Liver (tissue), 9 donors: Measurements from ENCODE around the gene MYOZ1. TPM values are rescaled to one million over a fixed set of nuclear protein-coding genes. Genes with fewer than 3 reads are reported as not detected.
A peak's percentile ranks its signal among the peaks of the same experiment; 100 is the strongest.
"Not testable (repeated sequence)": the region's sequence is repeated elsewhere in the genome, so short reads cannot be mapped to it uniquely, and the experiment has no call there.

ENCODE experiments used
- DNase-seq: peaks from one replicate; pipeline ENCODE4 v3.0.0-alpha.2; 2017; ENCODE audit warnings: low spot score
- H3K27ac ChIP-seq, 2 donors: one replicate each; pipeline ENCODE4 v1.7.0; 2013; ENCODE audit warnings: inconsistent platforms in 2 of 2, low read length in 2 of 2, control low read depth in 1 of 2, low read depth in 1 of 2, mild to moderate bottlenecking in 1 of 2
- H3K27me3 ChIP-seq, 4 donors: one replicate each; pipeline versions ENCODE4 v1.6.1 to v1.7.0; 2013; ENCODE audit warnings: low read length in 3 of 4, inconsistent platforms in 1 of 4, mild to moderate bottlenecking in 1 of 4, moderate library complexity in 1 of 4; ENCODE audit not compliant: control insufficient read depth in 4 of 4, insufficient read depth in 4 of 4
- H3K36me3 ChIP-seq, 4 donors: one replicate each; pipeline versions ENCODE4 v1.6.1 to v1.7.0; 2013; ENCODE audit warnings: low read length in 3 of 4, mild to moderate bottlenecking in 3 of 4, low read depth in 1 of 4, moderate library complexity in 1 of 4; ENCODE audit not compliant: control insufficient read depth in 4 of 4, insufficient read depth in 3 of 4
- H3K4me1 ChIP-seq, 4 donors: one replicate each; pipeline versions ENCODE4 v1.6.1 to v1.7.0; 2013; ENCODE audit warnings: low read length in 3 of 4, mild to moderate bottlenecking in 3 of 4, moderate library complexity in 1 of 4; ENCODE audit not compliant: control insufficient read depth in 4 of 4, insufficient read depth in 4 of 4
- H3K4me3 ChIP-seq, 3 donors: one replicate each; pipeline versions ENCODE4 v1.6.1 to v1.7.0; 2013; ENCODE audit warnings: low read length in 3 of 3, control low read depth in 1 of 3, low read depth in 1 of 3, mild to moderate bottlenecking in 1 of 3
- H3K9ac ChIP-seq, 2 donors: one replicate each; pipeline ENCODE4 v1.7.0; 2013; ENCODE audit warnings: low read length in 2 of 2, mild to moderate bottlenecking in 2 of 2, moderate library complexity in 2 of 2, control low read depth in 1 of 2, low read depth in 1 of 2
- H3K9me3 ChIP-seq, 4 donors: one replicate each; pipeline versions ENCODE4 v1.6.1 to v1.7.0; 2013; ENCODE audit warnings: low read length in 3 of 4; ENCODE audit not compliant: control insufficient read depth in 4 of 4
- ATF3 ChIP-seq: IDR thresholded peaks from 2 replicates; pipeline ENCODE4 v1.6.1; 2016; ENCODE audit warnings: antibody characterized with exemption
- EGR1 ChIP-seq, 2 donors: IDR thresholded peaks; 2 replicates each; pipeline ENCODE4 v1.6.1; 2016 to 2018; ENCODE audit warnings: antibody characterized with exemption in 2 of 2, low read depth in 2 of 2
- FOXA2 ChIP-seq: IDR thresholded peaks from 2 replicates; pipeline ENCODE4 v1.6.1; 2016; ENCODE audit warnings: antibody characterized with exemption
- GABPA ChIP-seq, 2 donors: IDR thresholded peaks in 1 of 2; conservative IDR thresholded peaks in 1 of 2; 2 replicates each; pipeline ENCODE4 v1.6.1; 2016; ENCODE audit warnings: antibody characterized with exemption in 2 of 2, mild to moderate bottlenecking in 1 of 2, moderate library complexity in 1 of 2
- HNF4A ChIP-seq, 2 donors: conservative IDR thresholded peaks; 2 replicates each; pipeline ENCODE4 v1.6.1; 2016; ENCODE audit warnings: antibody characterized with exemption in 2 of 2, mild to moderate bottlenecking in 2 of 2
- HNF4G ChIP-seq: IDR thresholded peaks from 2 replicates; pipeline ENCODE4 v1.6.1; 2016; ENCODE audit warnings: antibody characterized with exemption
- JUND ChIP-seq, 2 donors: IDR thresholded peaks; 2 replicates each; pipeline ENCODE4 v1.6.1; 2016; ENCODE audit warnings: antibody characterized with exemption in 2 of 2
- NR2F2 ChIP-seq: IDR thresholded peaks from 2 replicates; pipeline ENCODE4 v1.6.1; 2016; ENCODE audit warnings: antibody characterized with exemption
- RAD21 ChIP-seq, 2 donors: IDR thresholded peaks; 2 replicates each; pipeline ENCODE4 v1.6.1; 2016; ENCODE audit warnings: antibody characterized with exemption in 2 of 2, mild to moderate bottlenecking in 2 of 2
- TAF1 ChIP-seq: conservative IDR thresholded peaks from 2 replicates; pipeline ENCODE4 v1.6.1; 2016; ENCODE audit warnings: antibody characterized with exemption, mild to moderate bottlenecking
- WGBS: extraction: QIAGEN DNeasy Blood & Tissue Kit; methylation state at CpG from one replicate; pipeline ENCODE4 v1.1.7; 2013; 5-methylcytosine and 5-hydroxymethylcytosine counted together
- polyA plus RNA-seq, 2 donors: library from polyadenylated mRNA; stranded (reverse) in 1 of 2; unstranded in 1 of 2; fragments of 200-250 nt in 1 of 2; fragments of >200 nt in 1 of 2; fragmentation: Nextera tagmentation in 1 of 2; extraction: Ambion mirVana in 1 of 2; gene quantifications; one replicate each; pipeline versions ENCODE4 v1.2.1 to v1.2.3, GENCODE V29; 2013 to 2015
- total RNA-seq, 2 donors: library from RNA; depleted of rRNA; stranded (reverse); fragments of >200 nt; gene quantifications; one replicate each; pipeline ENCODE4 v1.2.3, GENCODE V29; 2014
- TF ChIP-seq, protein P1 (sequence below): fragments of 150-350 bp; IDR thresholded peaks from 2 replicates; pipeline ENCODE4 v1.5.1; 2017; ENCODE audit warnings: improper control_type of control experiment, low read depth, low read length; ENCODE audit not compliant: missing input control
- donor health status: healthy.
- donor health status: healthy.
- donor health status: healthy.
- donor health status: healthy.
- donor health status: healthy.

MYOZ1 gene
- total and polyA plus RNA-seq, 4 donors: 0.14 to 0.23 (median 0.17) TPM; not detected in 1

GRCh38 chr10:73625004-73625883, 16.0 kb downstream of the MYOZ1 start:
- H3K36me3 ChIP-seq: no peaks in the 10 kb centered on the region
- peak overlapping the region; percentile 69 to 86 for H3K9ac ChIP-seq
- 3% methylated on average over 46 of the region's 46 CpGs for WGBS
- DNase-seq: no peak
- peaks cover 0 to 14% (median 9%) of the 10 kb centered on the region in 4 donors for H3K4me1 ChIP-seq
- H3K4me3 ChIP-seq: peak overlapping the region; percentile 72 to 95 (median 78)
- H3K27me3 ChIP-seq: no peaks in the 10 kb centered on the region
- no peaks in the 10 kb centered on the region for H3K9me3 ChIP-seq
- H3K27ac ChIP-seq: peak overlapping the region; percentile 34 to 57
- no peak for TF ChIP-seq ATF3
- no peak for TF ChIP-seq HNF4G
- TF ChIP-seq, protein P1, sequence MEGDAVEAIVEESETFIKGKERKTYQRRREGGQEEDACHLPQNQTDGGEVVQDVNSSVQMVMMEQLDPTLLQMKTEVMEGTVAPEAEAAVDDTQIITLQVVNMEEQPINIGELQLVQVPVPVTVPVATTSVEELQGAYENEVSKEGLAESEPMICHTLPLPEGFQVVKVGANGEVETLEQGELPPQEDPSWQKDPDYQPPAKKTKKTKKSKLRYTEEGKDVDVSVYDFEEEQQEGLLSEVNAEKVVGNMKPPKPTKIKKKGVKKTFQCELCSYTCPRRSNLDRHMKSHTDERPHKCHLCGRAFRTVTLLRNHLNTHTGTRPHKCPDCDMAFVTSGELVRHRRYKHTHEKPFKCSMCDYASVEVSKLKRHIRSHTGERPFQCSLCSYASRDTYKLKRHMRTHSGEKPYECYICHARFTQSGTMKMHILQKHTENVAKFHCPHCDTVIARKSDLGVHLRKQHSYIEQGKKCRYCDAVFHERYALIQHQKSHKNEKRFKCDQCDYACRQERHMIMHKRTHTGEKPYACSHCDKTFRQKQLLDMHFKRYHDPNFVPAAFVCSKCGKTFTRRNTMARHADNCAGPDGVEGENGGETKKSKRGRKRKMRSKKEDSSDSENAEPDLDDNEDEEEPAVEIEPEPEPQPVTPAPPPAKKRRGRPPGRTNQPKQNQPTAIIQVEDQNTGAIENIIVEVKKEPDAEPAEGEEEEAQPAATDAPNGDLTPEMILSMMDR: no peak
- no peak for TF ChIP-seq NR2F2
- no peak for TF ChIP-seq JUND (IDR thresholded peaks at IDR 0.05)
- TF ChIP-seq TAF1: no peak

DNA sequence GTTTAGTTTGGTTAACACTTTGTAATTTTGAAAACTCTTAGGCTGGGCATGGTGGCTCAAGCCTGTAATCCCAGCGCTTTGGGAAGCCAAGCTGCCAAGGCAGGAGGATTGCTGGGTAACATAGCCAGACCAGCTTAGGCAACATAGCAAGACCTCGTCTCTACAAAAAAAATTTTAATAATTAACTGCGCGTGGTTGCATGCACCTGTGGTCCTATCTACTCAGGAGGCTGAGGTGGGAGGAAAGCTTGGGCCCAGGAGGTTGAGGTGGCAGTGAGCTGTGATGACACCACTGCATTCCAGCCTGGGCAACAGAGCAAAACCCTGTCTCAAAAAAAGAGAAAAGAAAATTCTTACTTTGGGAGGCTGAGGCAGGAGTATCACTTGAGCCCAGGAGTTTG, 18.2 kb downstream of the MYOZ1 start:
- Histone ChIP-seq H3K4me3 (no peak overlapping the region), H3K27ac (no peak overlapping the region), H3K4me1 (peaks cover 0 to 14% (median 9%) of the 10 kb centered on the region in 4 donors), H3K9me3 (no peaks in the 10 kb centered on the region), H3K36me3 (no peaks in the 10 kb centered on the region), H3K27me3 (no peaks in the 10 kb centered on the region), H3K9ac (no peak overlapping the region)
- 85% methylated on average over 4 of the region's 4 CpGs for WGBS
- DNase-seq: no peak
- TF ChIP-seq FOXA2: no peak
- TF ChIP-seq, protein P1: no peak
- no peak for TF ChIP-seq RAD21 (IDR thresholded peaks at IDR 0.05)
- TF ChIP-seq GABPA (IDR thresholded peaks at IDR 0.05 in 1 of 2, conservative IDR thresholded peaks at IDR 0.05 in 1 of 2): no peak
- no peak for TF ChIP-seq EGR1 (IDR thresholded peaks at IDR 0.05; ENCODE audit: low read depth in 2 of 2)
- no peak for TF ChIP-seq ATF3
- TF ChIP-seq JUND (IDR thresholded peaks at IDR 0.05): no peak

DNA sequence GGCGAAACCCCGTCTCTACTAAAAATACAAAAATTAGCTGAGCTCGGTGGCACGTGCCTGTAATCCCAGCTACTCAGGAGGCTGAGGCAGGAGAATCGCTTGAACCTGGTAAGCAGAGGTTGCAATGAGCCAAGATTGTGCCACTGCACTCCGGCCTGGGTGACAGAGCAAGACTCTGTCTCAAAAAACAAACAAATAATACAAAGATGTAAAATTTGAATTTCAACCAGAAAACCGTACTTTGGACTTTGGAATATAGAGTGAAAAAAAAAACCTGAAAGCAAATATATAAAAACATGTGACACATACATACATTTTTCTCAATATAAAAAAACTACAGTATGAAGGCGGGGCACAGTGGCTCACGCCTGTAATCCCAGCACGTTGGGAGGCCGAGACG, 20.3 kb downstream of the MYOZ1 start:
- not testable (repeated sequence) for H3K9me3 ChIP-seq, H3K27me3 ChIP-seq, H3K4me3 ChIP-seq, DNase-seq, H3K36me3 ChIP-seq, H3K27ac ChIP-seq, H3K9ac ChIP-seq
- peaks cover 0 to 10% (median 6%) of the 10 kb centered on the region in 4 donors for H3K4me1 ChIP-seq
- 83% methylated on average over 12 of the region's 12 CpGs for WGBS
- peak in 1 of 2 donors; percentile 43 for TF ChIP-seq HNF4A (conservative IDR thresholded peaks at IDR 0.05)

GRCh38 chr10:73617143-73617542, 24.1 kb downstream of the MYOZ1 start:
- H3K36me3 ChIP-seq, DNase-seq, H3K4me1 ChIP-seq, H3K27ac ChIP-seq, H3K4me3 ChIP-seq, H3K27me3 ChIP-seq, H3K9ac ChIP-seq, H3K9me3 ChIP-seq: not testable (repeated sequence)
- 99% methylated on average over 8 of the region's 8 CpGs for WGBS
